Spleen (tissue), 7 donors: ENCODE measurements around the gene DMD.

Experiments used
- CTCF ChIP-seq, 11 experiments: fragments of 200-600 bp in 7 of 11; fragments of 450-650 bp in 4 of 11; sonication (generic) in 4 of 11; IDR thresholded peaks in 8 of 11; conservative IDR thresholded peaks in 3 of 11; 1 replicate in 7 of 11; 2 replicates in 4 of 11; pipeline versions ENCODE4 v1.4.0 to v1.8.0; 2016 to 2021; ENCODE audit warnings: antibody characterized with exemption in 11 of 11, inconsistent platforms in 4 of 11, mild to moderate bottlenecking in 1 of 11
- POLR2A ChIP-seq, 3 donors: fragments of 450-650 bp; IDR thresholded peaks; one replicate each; pipeline ENCODE4 v1.5.1; 2017; ENCODE audit warnings: antibody characterized with exemption in 3 of 3, mild to moderate bottlenecking in 1 of 3
- POLR2AphosphoS5 ChIP-seq, 3 donors: sonication (generic); formaldehyde crosslinking; IDR thresholded peaks; one replicate each; pipeline ENCODE4 v1.5.1; 2017; ENCODE audit warnings: antibody characterized with exemption in 3 of 3
- donor health status: DM: no; HTN: no; CAD: no; lungs with moderate emphysema.
- donor health status: DM: no; HTN: no; CAD: no.
- donor health status: DM: no; HTN: no; CAD: no.

- TF ChIP-seq CTCF (IDR thresholded peaks at IDR 0.05 in 8 of 11, conservative IDR thresholded peaks at IDR 0.05 in 3 of 11) (no peak), POLR2A (IDR thresholded peaks at IDR 0.05) (no peak), POLR2AphosphoS5 (IDR thresholded peaks at IDR 0.05) (no peak)
These were observed 462.3 kb downstream of the DMD start for GRCh38 chrX:32749070-32749469.
